ENCODE measurements around the gene SLC5A6. TPM values are rescaled to one million over a fixed set of nuclear protein-coding genes. Genes with fewer than 3 reads are reported as not detected.

Gene SLC5A6
- total RNA-seq, 2 experiments from 2014 or later, result 91.3 to 94.1 TPM

- ChIA-PET CTCF (interaction anchor here (1.1 to 1.7 kb wide), 3 partner anchors 11 to 122 kb away, joined by 3 read pairs; no protein-coding TSS in a partner anchor), POLR2A (no interaction called here)
Observed at GRCh38 chr2:27158468-27158867, 53.6 kb downstream of the SLC5A6 start.

GRCh38 chr2:27155069-27155520 is 57.0 kb downstream of the SLC5A6 start:
- ChIA-PET CTCF (interaction anchor here (1.0 kb wide), 1 partner anchor 10 kb away, joined by 5 read pairs; no protein-coding TSS in a partner anchor), POLR2A (no interaction called here)

GRCh38 chr2:27154488-27154887 is 57.6 kb downstream of the SLC5A6 start:
- POLR2A ChIA-PET, result no interaction called here
- CTCF ChIA-PET, result interaction anchor here (1.0 kb wide), 1 partner anchor 9 kb away, joined by 5 read pairs; no protein-coding TSS in a partner anchor

GRCh38 chr2:27152796-27153464 is 59.1 kb downstream of the SLC5A6 start:
- POLR2A ChIA-PET, result no interaction called here
- CTCF ChIA-PET, result interaction anchor here (1.0 kb wide), 1 partner anchor 548 kb away, joined by 3 read pairs; no protein-coding TSS in a partner anchor

- ChIA-PET CTCF (interaction anchor here (1.0 to 1.5 kb wide), 2 partner anchors 19 to 547 kb away, joined by 3 to 5 read pairs; no protein-coding TSS in a partner anchor), POLR2A (no interaction called here)
Observed at GRCh38 chr2:27152102-27152795, 59.8 kb downstream of the SLC5A6 start.

- POLR2A ChIA-PET, result no interaction called here
Observed at GRCh38 chr2:27150639-27151230, 61.3 kb downstream of the SLC5A6 start.

More at GRCh38 chr2:27150639-27151230, 61.3 kb downstream of the SLC5A6 start:
- CTCF ChIA-PET, result interaction anchor here (1.3 kb wide), 1 partner anchor 24 kb away, joined by 3 read pairs; no protein-coding TSS in a partner anchor

Other genes with a start within 250 kb of the SLC5A6 start
- 1 to 10 TPM; 2.4 to 3.8 TPM for gene MAPRE3, start 241.6 kb downstream of the SLC5A6 start, total RNA-seq
- gene TMEM214, start 179.3 kb downstream of the SLC5A6 start, total RNA-seq, result 10 to 100 TPM; 74.4 to 75.0 TPM
- 10 to 100 TPM; 15.1 to 15.8 TPM for gene AGBL5, start 160.6 kb downstream of the SLC5A6 start, total RNA-seq
- 100 to 1,000 TPM; 338 to 350 TPM for gene OST4, start 140.6 kb downstream of the SLC5A6 start, total RNA-seq
- gene EMILIN1, start 133.7 kb downstream of the SLC5A6 start, total RNA-seq, result under 1 TPM; 0.48 to 0.69 TPM
- gene KHK, start 125.5 kb downstream of the SLC5A6 start, total RNA-seq, result 10 to 100 TPM; 14.1 to 15.2 TPM
- 1 to 10 TPM; 4.7 to 7.0 TPM for gene CGREF1, start 93.1 kb downstream of the SLC5A6 start, total RNA-seq
- under 1 TPM; 0.34 to 0.40 TPM for gene ABHD1, start 88.5 kb downstream of the SLC5A6 start, total RNA-seq
- gene PREB, start 77.6 kb downstream of the SLC5A6 start, total RNA-seq, result 10 to 100 TPM; 72.0 to 77.0 TPM
- not detected for gene PRR30, start 72.9 kb downstream of the SLC5A6 start, total RNA-seq
- not detected for gene TCF23, start 63.3 kb downstream of the SLC5A6 start, total RNA-seq
- 10 to 100 TPM; 95.3 to 96.0 TPM for gene ATRAID, start 227 bp downstream of the SLC5A6 start, total RNA-seq
- gene CAD, start 5.1 kb upstream of the SLC5A6 start, total RNA-seq, result 100 to 1,000 TPM; 156 to 158 TPM
- under 1 TPM; 0.23 to 0.59 TPM for gene SLC30A3, start 50.8 kb upstream of the SLC5A6 start, total RNA-seq
- gene DNAJC5G, start 63.2 kb upstream of the SLC5A6 start, total RNA-seq, result not detected
- gene TRIM54, start 70.2 kb upstream of the SLC5A6 start, total RNA-seq, result under 1 TPM; 0.15 to 0.30 TPM
- 1 to 10 TPM; 1.0 to 1.1 TPM for gene UCN, start 96.2 kb upstream of the SLC5A6 start, total RNA-seq
- 10 to 100 TPM; 89.3 to 92.8 TPM for gene MPV17, start 110.8 kb upstream of the SLC5A6 start, total RNA-seq
- gene GTF3C2, start 144.5 kb upstream of the SLC5A6 start, total RNA-seq, result 10 to 100 TPM; 76.1 to 76.6 TPM
- 10 to 100 TPM; 43.6 to 46.6 TPM for gene EIF2B4, start 158.1 kb upstream of the SLC5A6 start, total RNA-seq
- 100 to 1,000 TPM; 111 to 112 TPM for gene SNX17, start 158.3 kb upstream of the SLC5A6 start, total RNA-seq
- 1 to 10 TPM; 8.2 to 9.5 TPM for gene ZNF513, start 168.5 kb upstream of the SLC5A6 start, total RNA-seq
- 100 to 1,000 TPM; 179 to 181 TPM for gene PPM1G, start 197.3 kb upstream of the SLC5A6 start, total RNA-seq
- gene NRBP1, start 216.4 kb upstream of the SLC5A6 start, total RNA-seq, result 10 to 100 TPM; 65.0 to 71.2 TPM
- 1 to 10 TPM; 3.9 to 4.6 TPM for gene KRTCAP3, start 230.1 kb upstream of the SLC5A6 start, total RNA-seq

Data from activated CD8-positive, alpha-beta memory T cell treated with anti-CD3 and anti-CD28 coated beads for 36 hours (primary cell).